ENCODE results near the gene UROC1.

- TF ChIP-seq PKNOX1 (IDR thresholded peaks at IDR 0.05), result no peak
- TF ChIP-seq HDGF (IDR thresholded peaks at IDR 0.05; ENCODE audit: borderline replicate concordance), result no peak
- no peak for TF ChIP-seq FOXM1 (IDR thresholded peaks at IDR 0.05; ENCODE audit: borderline replicate concordance)
- no peak for TF ChIP-seq L3MBTL2 (conservative IDR thresholded peaks at IDR 0.05)
- no peak for TF ChIP-seq NFRKB (IDR thresholded peaks at IDR 0.05)
- TF ChIP-seq ZNF384 (IDR thresholded peaks at IDR 0.05), result no peak
- no peak for TF ChIP-seq SUZ12 (IDR thresholded peaks at IDR 0.05)
- no peak for TF ChIP-seq SP1 (IDR thresholded peaks at IDR 0.05)
- TF ChIP-seq CTBP1 (IDR thresholded peaks at IDR 0.05; ENCODE audit: borderline replicate concordance), result no peak
- no peak for TF ChIP-seq BHLHE40 (IDR thresholded peaks at IDR 0.05; ENCODE audit: borderline replicate concordance)
- no peak for TF ChIP-seq FOXA1 (IDR thresholded peaks at IDR 0.05)
- no peak for TF ChIP-seq ELF4 (IDR thresholded peaks at IDR 0.05)
- TF ChIP-seq FOXK2 (IDR thresholded peaks at IDR 0.05), result no peak
- TF ChIP-seq LEF1 (IDR thresholded peaks at IDR 0.05; ENCODE audit: borderline replicate concordance), result no peak
Observed at GRCh38 chr3:126479642-126480041, 37.9 kb downstream of the UROC1 start.
